HL-60/S4 treated with phorbol 12-myristate 13-acetate at 8.2 ng/mL for 4 days and 3 days (cell line): ENCODE data around the gene DAD1.
"Not testable (repeated sequence)": the region's sequence is repeated elsewhere in the genome, so short reads cannot be mapped to it uniquely, and the experiment has no call there.

ENCODE experiments used
- in situ Hi-C: fragments of 300-500 bp; cut with MboI; formaldehyde crosslinking; loops from 2 replicates; pipeline ENCODE4 v1.15.0; 2022; ENCODE audit warnings: low sequenced_read_pairs

DAD1 gene

DNA sequence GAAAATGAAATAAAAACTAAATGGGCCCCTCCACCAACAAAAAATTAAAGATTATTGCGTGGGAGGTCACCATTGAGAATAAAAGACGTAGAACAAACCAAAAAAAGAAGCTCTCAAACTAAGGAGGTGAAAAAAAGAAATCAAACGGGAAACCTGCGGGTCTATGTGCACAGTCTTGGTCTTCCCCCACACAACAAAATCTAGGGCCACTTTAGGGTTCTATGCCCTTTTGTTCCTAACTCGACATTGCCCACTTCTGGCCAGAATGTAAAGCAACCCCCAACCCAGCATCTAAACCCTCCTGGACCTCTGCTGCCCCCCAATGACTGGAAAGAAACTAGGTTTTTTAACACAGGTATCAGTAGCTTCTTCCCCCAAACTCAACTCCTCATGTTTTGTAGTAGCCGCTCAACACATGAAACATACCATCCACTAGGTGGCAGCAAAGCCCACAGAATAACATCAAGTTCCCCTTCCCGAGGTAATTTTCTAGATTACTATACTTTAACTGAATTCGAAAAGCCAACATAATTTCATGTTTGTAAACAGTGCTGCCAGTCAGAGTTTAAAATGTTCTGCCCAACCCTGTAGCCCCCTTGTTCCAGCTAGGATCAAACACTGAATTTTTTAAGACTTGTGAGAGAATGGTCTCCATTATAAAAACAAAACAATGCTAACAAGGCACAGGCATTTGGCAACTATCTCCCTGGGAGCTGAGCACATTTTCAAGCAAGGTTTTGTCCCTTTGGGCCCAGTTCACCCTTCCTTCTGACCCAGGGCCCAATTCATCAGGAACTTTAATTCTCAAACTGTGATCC is 18.7 kb downstream of the DAD1 start:
- in situ Hi-C loops, result loop anchor here (10.0 kb wide), 1 partner anchor 74 kb away; the partner anchor contains the start of gene OR6J1

DNA sequence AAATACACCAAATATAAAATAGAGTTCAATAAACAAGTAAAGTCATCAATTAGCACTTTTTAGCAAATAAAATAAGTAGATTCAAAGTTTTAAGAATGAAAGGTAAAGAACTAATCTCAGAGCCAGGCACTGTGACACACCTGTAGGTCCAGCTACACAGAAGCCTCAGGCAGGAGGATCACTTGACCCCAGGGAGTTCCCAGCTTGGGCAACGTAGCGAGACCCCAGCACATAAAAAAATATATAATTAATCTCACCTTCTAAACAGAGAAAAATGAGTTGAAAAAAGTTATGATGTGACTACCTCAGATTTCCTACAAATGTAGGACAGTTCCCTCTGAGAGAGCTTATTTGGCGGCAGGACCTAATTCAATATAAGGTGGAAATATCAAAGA is 19.3 kb downstream of the DAD1 start:
- in situ Hi-C loops, result loop anchor here (10.0 kb wide), 1 partner anchor 75 kb away; the partner anchor contains the start of gene OR6J1

DNA sequence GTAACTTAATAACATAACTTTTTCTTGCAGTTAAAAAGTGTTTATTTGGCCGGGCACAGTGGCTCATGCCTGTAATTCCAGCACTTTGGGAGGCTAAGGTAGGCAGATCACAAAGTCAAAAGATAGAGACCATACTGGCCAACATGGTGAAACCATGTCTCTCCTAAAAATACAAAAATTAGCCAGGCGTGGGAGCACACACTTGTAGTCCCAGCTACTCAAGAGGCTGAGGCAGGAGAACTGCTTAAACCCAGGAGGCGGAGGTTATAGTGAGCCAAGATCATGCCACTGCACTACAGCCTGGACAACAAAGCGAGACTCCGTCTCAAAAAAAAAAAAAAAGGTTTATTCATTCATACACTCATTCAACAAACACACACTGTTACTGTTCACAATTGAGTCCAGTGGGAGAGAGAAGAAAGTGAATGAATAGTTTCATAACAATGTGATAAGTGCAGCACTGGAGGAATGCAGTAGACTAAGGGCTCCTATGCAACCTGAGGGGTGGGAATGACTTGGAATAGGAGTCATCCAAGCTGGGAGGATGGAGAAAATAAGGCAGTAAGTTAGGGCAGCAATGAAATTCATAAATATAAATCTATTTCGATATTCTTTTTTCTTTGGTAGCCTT is 19.8 kb downstream of the DAD1 start:
- in situ Hi-C loops, result no loop called here

DNA sequence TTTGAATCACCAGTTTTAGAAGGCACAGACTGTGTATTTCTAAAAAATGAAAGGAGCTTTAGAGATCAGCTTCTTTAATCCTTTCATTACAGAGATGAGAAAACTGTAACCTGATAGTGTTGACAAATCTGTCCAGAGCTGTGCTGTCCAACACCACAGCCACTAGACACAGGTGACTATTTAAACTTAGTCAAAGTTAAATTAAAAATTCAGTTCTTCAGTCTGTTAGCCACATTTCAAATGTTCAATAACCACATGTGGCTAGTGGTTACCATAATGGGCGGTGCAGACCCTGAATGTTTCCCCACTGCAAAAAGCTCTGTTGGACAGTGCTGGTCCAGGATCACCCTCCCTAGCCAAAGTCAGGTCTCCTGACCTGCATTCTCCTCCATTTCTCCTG is 21.6 kb downstream of the DAD1 start:
- in situ Hi-C loops, result no loop called here

DNA sequence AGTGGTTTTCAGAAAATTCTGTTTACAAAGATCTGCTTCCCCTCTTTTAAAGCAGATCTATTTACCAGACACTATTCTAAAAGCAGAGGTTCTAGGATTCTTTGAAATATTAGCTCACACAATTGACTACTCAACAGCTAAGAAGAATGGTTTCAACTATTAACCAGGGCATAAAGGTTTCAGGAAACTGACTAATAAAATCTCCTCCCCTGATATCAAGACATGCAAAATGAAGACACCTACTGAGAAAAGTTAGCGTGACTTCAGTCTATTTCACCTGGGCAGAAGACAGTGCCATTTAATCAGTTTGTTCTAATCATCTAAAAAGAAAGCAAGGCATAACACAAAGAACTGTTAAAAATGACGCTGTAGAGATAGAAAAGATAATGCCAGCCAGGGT is 22.2 kb downstream of the DAD1 start:
- in situ Hi-C loops, result no loop called here

DNA sequence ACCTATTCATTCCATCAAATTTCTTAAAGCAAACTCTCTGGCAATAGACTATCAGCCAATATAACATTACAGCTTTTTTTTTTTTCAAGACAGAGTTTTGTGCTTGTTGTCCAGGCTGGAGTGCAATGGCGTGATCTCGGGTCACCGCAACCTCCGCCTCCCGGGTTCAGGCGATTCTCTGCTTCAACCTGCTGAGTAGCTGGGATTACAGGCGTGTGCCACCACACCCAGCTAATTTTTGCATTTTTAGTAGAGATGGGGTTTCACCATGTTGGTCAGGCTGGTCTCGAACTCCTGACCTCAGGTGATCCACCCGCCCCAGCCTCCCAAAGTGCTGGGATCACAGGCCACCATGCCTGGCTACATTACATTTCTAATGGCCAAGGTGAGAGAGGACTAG is 22.8 kb downstream of the DAD1 start:
- in situ Hi-C loops, result not testable (repeated sequence)

DNA sequence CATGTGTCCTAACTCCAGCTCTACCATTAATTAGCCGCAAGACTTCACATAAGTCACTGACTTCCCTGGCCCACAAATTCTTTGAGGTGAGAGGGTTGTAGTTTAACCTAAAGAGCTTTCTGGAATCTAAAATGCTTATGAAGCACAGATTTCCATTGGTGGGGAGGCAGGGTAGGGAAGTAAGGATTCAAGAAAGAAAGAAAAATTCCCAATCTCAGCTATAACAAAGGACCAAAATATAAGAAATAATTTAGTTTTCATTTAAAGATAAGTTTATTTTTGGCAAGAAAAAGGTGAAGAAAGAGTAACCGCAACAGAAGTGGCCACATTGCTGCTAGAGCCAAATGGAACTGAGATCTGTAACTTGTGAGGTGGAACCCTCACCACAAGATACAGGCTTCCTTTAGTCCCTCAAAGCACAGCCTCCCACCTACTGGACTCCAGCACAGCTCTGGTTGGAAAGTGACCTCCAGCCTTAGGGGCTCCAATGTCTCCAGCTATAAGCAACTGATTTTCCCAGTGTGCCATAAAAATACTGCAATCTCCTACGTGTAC is 23.6 kb downstream of the DAD1 start:
- in situ Hi-C loops, result no loop called here

DNA sequence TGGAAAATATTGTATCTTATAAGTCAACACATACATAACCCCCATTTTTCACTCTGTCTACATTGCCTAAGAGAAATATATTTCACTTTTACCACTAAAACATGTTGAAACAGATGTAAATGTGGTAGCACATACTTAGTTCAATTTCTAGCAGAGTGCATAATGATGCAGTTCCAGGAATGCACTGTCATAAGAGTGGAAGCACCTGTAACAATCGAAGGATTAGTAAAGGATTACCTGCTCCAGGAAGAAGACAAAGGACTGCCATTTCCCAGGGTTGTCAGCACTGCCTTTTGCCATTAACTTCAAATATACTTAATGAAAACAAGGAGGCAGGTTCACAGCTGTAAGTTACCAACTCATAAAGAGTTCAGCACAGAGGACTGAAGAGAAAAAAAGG is 24.6 kb downstream of the DAD1 start:
- in situ Hi-C loops, result no loop called here

DNA sequence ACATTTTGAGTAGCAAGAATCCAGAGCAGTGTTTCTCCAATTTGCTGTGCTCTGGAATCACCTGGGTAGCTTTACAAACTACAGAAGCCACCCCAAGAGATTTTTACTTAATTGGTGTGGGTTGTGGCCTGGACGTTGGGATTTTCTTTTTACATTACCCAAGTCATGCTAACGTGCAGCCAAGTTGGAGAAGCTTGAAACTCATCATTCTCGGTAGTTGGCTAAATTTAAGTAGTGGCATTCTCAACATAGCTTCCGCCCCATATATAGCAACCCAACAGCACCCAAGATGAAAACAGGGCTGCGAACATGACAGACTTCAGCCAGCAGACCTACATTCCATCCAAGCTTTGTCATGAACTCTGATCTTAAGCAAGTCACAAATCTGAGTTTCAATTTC is 25.0 kb downstream of the DAD1 start:
- in situ Hi-C loops, result no loop called here

DNA sequence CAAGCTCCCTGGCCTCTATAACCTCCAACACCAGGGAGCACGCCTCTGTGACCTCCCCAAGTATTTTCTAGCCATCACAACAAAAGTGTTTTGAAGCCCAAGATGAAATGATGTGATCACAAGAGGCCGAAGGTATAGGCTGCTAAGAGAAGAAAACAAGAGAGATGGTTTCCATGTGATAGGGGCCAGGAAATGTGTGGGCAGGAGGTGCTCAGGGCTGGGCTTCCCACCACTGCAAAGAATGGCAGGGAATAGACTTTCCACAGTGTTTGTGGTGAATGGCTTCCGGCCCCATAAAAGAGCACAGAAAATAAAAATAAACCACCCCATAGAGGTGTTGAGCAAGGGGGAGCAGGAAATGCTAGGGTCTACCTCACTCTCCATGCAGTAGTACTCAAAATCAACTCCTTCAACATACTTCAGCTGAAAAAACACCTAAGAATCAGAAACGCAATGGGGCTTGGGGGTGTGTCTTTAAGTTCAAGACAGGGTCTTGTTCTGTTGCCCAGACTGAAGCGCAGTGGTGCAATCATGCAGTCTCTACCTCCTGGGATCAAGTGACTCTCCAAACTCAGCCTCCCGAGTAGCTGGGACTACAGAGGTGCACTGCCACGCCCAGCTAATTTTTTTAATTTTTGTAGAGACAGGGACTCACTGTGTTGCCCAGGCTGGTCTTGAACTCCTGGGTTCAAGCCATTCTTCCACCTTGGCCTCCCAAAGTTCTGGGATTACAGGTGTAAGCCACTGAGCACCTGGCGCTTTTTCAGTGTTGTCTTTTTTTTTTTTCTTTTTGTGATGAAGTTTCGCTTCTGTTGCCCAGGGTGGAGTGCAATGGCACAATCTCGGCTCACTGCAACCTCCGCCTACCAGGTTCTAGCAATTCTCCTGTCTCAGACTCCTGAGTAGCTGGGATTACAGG is 27.1 kb downstream of the DAD1 start:
- in situ Hi-C loops, result no loop called here

DNA sequence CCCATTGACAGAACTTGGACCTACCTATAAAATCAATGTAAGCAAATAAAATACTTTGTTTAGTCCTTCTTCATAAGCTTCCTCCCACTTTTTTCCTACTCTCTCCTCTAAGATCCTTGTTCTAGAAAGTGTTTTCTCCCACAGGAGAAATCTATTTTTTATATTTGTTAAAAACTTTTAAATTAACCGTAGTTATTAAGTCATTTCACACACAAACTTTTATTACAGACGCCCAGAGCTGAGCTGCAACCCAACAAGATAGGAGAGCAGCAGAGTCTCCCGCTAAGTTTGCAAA is 27.7 kb downstream of the DAD1 start:
- in situ Hi-C loops, result no loop called here

DNA sequence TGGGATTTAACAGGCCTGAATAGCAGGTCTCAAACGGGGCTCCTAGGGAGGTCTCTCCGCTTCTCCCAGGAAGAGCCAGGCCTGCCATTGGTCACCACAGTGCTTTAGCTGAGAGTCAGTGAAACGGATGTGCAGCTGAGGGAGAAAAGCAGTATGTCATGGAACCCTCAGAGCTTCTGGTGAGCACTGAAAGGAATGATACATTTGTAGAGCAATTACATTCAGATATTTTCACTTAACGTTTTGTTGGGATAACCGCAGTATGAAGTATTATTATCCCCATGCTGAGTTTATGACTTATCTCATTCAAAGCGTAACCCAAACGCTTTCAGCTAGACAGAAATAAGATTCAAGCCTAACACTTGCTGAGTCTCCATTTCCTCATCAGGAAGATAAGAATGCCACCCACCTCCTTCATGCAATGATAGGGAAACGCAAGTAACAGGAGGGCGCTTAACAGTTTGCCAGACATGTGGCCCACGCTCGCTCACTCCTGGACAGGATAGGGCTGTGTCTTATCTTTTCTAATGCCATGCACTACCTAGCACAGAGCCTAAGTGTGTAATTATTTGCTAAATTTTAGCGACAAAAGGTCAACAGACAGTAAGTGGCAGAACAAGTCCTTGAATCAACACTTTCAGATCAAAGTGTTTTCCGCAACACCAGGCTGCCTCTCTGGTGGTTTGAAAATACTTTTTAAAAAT is 28.2 kb downstream of the DAD1 start:
- in situ Hi-C loops, result no loop called here

DNA sequence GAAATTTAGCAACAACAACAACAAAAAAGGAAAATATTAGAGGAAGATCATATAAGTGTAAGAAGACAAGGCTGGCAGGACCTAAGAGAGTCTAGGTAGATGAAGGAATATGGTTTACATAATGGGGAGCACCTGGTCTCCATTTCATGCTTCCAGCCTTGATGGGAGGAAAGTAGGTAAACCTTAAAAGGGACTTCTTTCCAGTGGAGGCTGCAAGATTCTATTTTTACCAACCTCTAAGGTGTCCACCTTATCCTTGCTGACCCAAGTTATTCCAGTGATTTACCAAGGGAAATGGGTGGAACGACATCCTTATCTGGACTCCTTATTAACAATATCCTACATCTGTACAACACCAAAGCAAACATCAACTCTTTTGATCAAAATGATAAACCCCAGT is 30.0 kb downstream of the DAD1 start:
- in situ Hi-C loops, result loop anchor here (5.0 kb wide), 1 partner anchor 167 kb away; no protein-coding TSS in a partner anchor

DNA sequence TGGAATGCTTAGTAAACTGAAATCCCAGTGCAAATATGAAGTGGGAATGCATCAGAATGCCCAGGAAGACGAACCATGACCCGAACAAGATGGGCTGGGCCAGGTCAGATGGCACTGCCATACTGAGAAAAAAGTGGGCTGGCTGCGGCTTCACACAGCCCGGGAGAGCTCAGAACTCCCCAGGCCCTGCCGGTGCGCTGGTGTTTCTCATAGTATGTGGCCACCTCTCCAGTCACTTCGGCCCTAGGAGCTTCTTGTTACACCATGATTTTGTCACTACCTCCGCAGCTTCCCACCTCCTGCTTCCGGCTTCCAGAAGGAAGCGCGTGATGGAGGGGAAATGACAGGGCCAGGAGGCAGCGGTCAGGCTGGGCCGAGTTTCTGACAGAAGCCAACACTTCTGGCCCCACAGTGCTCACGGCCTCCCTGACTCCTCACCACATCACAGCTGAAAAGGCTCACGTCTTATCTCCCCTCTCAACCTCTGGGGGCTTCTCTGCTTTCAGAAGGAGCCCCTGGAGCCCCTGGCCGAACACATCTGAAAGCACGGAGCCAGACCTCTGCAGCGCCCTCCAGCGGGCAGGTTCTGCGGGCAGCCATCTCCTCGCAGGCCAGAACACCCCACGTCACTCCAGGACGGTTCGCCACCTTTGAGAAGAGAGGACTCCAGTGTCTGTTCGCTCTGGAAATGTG is 30.7 kb downstream of the DAD1 start:
- in situ Hi-C loops, result loop anchor here (5.0 kb wide), 1 partner anchor 166 kb away; no protein-coding TSS in a partner anchor

DNA sequence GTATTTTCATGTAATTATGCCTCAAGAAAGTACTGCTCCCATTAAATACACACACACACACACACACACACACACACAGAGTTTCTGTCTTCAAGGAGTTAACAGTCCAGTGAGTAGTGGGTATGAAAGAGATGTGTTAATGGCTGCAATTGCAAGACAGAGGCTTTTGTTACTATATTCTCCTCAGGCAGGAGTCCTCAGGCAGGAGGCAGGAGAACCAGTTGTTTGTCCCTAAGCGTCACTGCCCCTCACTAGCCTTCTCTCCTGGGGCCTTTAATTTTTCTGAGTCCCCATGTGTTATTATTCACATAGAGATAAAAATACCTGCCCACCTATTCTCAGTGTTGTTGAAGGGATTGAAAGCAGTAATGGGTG is 31.2 kb downstream of the DAD1 start:
- in situ Hi-C loops, result loop anchor here (5.0 kb wide), 1 partner anchor 166 kb away; no protein-coding TSS in a partner anchor

DNA sequence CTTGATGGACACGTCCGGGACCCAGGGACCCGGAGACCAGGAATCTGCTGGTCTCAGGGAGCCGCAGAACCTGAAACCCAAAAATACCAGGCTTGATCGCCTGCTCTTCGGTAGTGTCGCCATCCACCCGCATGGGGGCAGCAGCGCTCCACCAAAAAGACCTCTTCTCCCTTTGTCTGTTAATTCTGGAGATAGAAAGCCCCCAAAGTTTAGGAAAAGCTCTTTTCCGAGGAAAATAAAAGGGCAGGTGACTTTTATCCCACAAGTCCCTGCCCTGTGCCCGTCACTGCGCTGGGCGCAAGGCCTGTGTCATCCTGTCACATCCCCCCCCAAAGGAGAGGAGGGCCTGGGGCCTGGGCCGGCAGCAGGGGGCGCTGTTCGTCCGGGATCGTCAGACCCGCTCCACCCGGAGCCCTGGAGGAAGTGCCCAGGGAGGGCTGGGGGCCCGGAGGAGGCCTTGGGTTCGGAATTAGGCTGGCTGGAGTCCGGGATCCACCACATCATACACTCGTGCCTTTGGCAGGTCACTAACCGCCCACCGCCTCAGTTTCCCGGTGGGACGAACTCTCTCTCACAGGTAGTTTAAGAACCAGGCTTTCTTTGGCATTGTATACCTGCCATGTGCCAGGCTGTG is 31.9 kb downstream of the DAD1 start:
- in situ Hi-C loops, result loop anchor here (5.0 kb wide), 1 partner anchor 165 kb away; no protein-coding TSS in a partner anchor

DNA sequence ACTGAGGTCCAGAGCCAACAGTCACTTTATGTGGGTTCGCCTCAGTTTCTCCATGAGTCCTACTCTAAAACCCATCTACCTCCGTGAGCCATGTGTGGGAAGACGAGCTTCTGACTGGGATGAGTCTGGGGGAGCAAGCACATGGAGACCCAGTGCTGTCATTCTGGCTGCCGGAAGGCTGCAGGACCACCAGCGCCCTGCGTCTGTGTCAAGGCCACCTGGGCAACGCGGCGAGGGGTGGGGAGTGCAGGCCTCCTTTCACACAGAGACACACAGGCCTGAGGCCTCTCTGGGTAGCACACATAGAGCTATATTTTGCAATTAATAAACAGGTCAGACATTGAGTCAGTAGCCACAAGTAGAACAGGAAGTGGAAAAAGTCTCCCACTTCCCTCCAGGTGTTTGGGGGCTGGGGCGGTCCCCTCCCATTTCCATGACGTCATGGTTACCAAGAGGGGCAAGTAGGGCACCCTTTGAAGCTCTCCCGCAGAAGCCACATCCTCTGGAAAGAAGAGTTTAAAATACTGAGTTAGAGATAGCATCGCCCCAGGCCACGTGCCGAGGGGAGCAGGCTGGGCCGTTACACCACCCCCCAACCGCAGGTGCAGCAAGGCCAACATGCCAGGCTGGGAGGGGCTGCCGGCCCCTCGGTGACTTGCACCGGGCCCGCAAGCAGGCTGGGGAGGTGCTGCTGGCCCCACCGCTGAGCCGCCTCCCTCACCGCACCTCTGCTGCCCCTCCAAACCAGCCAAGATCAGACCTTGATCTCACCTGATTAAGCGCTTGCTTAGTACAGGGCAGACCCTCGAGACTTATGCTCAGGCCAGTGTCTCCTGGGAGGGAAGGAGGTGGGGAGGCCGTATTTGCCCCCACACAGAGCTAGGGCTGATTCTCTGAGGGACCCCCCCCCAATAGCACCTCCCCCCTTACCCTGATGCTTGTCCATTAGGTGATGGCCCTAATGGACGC is 32.7 kb downstream of the DAD1 start:
- in situ Hi-C loops, result loop anchor here (5.0 kb wide), 1 partner anchor 164 kb away; no protein-coding TSS in a partner anchor

DNA sequence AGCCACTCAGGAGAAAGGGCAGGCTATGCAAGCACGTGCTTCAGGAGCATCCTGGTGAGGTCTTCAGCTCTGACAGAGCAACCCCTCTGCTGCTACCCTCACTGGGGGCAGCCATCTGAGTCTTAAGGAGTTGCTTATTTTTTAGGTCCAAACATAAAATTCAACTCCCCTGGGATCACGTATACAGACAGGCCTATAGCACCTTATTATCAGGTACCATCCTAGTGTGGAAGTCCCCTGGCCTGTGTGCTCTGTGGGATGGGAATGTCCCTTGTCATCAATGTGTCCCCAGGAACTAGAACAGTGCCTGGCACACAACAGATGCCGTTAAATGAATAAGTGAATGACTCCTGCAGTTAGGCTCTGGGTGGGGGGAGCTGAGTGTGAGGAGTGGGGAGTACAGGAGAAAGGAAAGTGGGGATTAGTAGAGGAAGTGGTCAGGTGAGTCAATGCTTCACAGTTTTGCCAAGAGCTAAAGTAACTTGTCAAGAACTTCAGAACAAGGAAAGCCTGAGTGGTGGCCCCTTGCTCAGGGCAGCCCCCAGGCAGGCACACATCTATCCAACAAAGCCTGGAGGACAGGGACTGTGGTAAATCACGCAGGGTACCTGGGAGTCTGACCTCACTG is 33.5 kb downstream of the DAD1 start:
- in situ Hi-C loops, result loop anchor here (5.0 kb wide), 1 partner anchor 163 kb away; no protein-coding TSS in a partner anchor
